ENCODE data around the gene WASHC2C. TPM values are rescaled to one million over a fixed set of nuclear protein-coding genes. Genes with fewer than 3 reads are reported as not detected.
"Not testable (repeated sequence)": the region's sequence is repeated elsewhere in the genome, so short reads cannot be mapped to it uniquely, and the experiment has no call there.

The WASHC2C gene
- polyA plus RNA-seq, 4 donors, result 44.4 to 73.1 (median 61.3) TPM

- not testable (repeated sequence) for DNase-seq (ENCODE audit: low read depth in 4 of 4, low spot score in 2 of 4)
These were observed 41.3 kb downstream of the WASHC2C start for GRCh38 chr10:45768334-45768733.

GRCh38 chr10:45771757-45772461 lies 44.8 kb downstream of the WASHC2C start:
- not testable (repeated sequence) for DNase-seq (ENCODE audit: low read depth in 4 of 4, low spot score in 2 of 4)

- not testable (repeated sequence) for DNase-seq (ENCODE audit: low read depth in 4 of 4, low spot score in 2 of 4)
These were observed 59.2 kb downstream of the WASHC2C start for GRCh38 chr10:45786217-45786616.

- DNase-seq (ENCODE audit: low read depth in 4 of 4, low spot score in 2 of 4), result not testable (repeated sequence)
These were observed 60.2 kb downstream of the WASHC2C start for GRCh38 chr10:45787212-45787741.

- not testable (repeated sequence) for DNase-seq (ENCODE audit: low read depth in 4 of 4, low spot score in 2 of 4)
These were observed 62.9 kb downstream of the WASHC2C start for GRCh38 chr10:45789991-45790390.

- not testable (repeated sequence) for DNase-seq (ENCODE audit: low read depth in 4 of 4, low spot score in 2 of 4)
These were observed 63.8 kb downstream of the WASHC2C start for GRCh38 chr10:45790694-45791426.

GRCh38 chr10:45794761-45795160 lies 67.7 kb downstream of the WASHC2C start:
- DNase-seq (ENCODE audit: low read depth in 4 of 4, low spot score in 2 of 4), result not testable (repeated sequence)

GRCh38 chr10:45803060-45804010 lies 76.3 kb downstream of the WASHC2C start:
- not testable (repeated sequence) for DNase-seq (ENCODE audit: low read depth in 4 of 4, low spot score in 2 of 4)

GRCh38 chr10:45804996-45805395 lies 77.9 kb downstream of the WASHC2C start:
- not testable (repeated sequence) for DNase-seq (ENCODE audit: low read depth in 4 of 4, low spot score in 2 of 4)

- DNase-seq (ENCODE audit: low read depth in 4 of 4, low spot score in 2 of 4), result no peak
These were observed 82.8 kb downstream of the WASHC2C start for GRCh38 chr10:45809837-45810236.

- DNase-seq (ENCODE audit: low read depth in 4 of 4, low spot score in 2 of 4), result no peak
These were observed 84.0 kb downstream of the WASHC2C start for GRCh38 chr10:45811075-45811474.

GRCh38 chr10:45812959-45813358 lies 85.9 kb downstream of the WASHC2C start:
- not testable (repeated sequence) for DNase-seq (ENCODE audit: low read depth in 4 of 4, low spot score in 2 of 4)

GRCh38 chr10:45814146-45814545 lies 87.1 kb downstream of the WASHC2C start:
- DNase-seq (ENCODE audit: low read depth in 4 of 4, low spot score in 2 of 4), result not testable (repeated sequence)

GRCh38 chr10:45817130-45817859 lies 90.2 kb downstream of the WASHC2C start:
- no peak for DNase-seq (ENCODE audit: low read depth in 4 of 4, low spot score in 2 of 4)

GRCh38 chr10:45817912-45818311 lies 90.8 kb downstream of the WASHC2C start:
- DNase-seq (ENCODE audit: low read depth in 4 of 4, low spot score in 2 of 4), result no peak

GRCh38 chr10:45819552-45819951 lies 92.5 kb downstream of the WASHC2C start:
- no peak for DNase-seq (ENCODE audit: low read depth in 4 of 4, low spot score in 2 of 4)

GRCh38 chr10:45820107-45820830 lies 93.2 kb downstream of the WASHC2C start:
- not testable (repeated sequence) for DNase-seq (ENCODE audit: low read depth in 4 of 4, low spot score in 2 of 4)

- DNase-seq (ENCODE audit: low read depth in 4 of 4, low spot score in 2 of 4), result not testable (repeated sequence)
These were observed 95.9 kb downstream of the WASHC2C start for GRCh38 chr10:45822918-45823317.

All from left renal cortex interstitium (tissue), 4 donors.